Measurements from ENCODE around the gene CBLB.

- TF ChIP-seq, protein P1, sequence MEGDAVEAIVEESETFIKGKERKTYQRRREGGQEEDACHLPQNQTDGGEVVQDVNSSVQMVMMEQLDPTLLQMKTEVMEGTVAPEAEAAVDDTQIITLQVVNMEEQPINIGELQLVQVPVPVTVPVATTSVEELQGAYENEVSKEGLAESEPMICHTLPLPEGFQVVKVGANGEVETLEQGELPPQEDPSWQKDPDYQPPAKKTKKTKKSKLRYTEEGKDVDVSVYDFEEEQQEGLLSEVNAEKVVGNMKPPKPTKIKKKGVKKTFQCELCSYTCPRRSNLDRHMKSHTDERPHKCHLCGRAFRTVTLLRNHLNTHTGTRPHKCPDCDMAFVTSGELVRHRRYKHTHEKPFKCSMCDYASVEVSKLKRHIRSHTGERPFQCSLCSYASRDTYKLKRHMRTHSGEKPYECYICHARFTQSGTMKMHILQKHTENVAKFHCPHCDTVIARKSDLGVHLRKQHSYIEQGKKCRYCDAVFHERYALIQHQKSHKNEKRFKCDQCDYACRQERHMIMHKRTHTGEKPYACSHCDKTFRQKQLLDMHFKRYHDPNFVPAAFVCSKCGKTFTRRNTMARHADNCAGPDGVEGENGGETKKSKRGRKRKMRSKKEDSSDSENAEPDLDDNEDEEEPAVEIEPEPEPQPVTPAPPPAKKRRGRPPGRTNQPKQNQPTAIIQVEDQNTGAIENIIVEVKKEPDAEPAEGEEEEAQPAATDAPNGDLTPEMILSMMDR (conservative IDR thresholded peaks at IDR 0.05; ENCODE audit: low read depth in 2 of 2), result no peak
- TF ChIP-seq POLR2AphosphoS5 (IDR thresholded peaks at IDR 0.05; ENCODE audit: low read depth), result no peak
Measured at GRCh38 chr3:105786241-105786640, 82.6 kb downstream of the CBLB start.

Measured in GM23338 (cell line).